ENCODE results near the gene HBG1. TPM values are rescaled to one million over a fixed set of nuclear protein-coding genes. Genes with fewer than 3 reads are reported as not detected.

HBG1 gene
- total and polyA plus RNA-seq, 5 donors, result not detected

- no peak overlapping the region for H3K27ac ChIP-seq (ENCODE audit: low read length)
- 78% methylated on average over 2 of the region's 2 CpGs for WGBS
- H3K27me3 ChIP-seq (ENCODE audit: control insufficient read depth, insufficient read depth), result no peaks in the 10 kb centered on the region
- H3K9me3 ChIP-seq (ENCODE audit: control insufficient read depth, low read length), result no peaks in the 10 kb centered on the region
- no peak overlapping the region for H3K4me3 ChIP-seq (ENCODE audit: low read length)
- DNase-seq, result no peak
- ATAC-seq, result no peak
- H3K4me1 ChIP-seq (ENCODE audit: control insufficient read depth, insufficient read depth, low read length), result no peaks in the 10 kb centered on the region
- intact Hi-C loops (cut with DNase I), result no loop called here
Measured at GRCh38 chr11:5245155-5245554, 4.5 kb downstream of the HBG1 start.

- no peaks in the 10 kb centered on the region for H3K9me3 ChIP-seq (ENCODE audit: control insufficient read depth, low read length)
Measured at GRCh38 chr11:5243816-5244180, 5.9 kb downstream of the HBG1 start.

GRCh38 chr11:5242933-5243815 is 6.5 kb downstream of the HBG1 start:
- Histone ChIP-seq H3K27ac (ENCODE audit: low read length) (no peak overlapping the region), H3K4me1 (ENCODE audit: control insufficient read depth, insufficient read depth, low read length) (no peaks in the 10 kb centered on the region), H3K4me3 (ENCODE audit: low read length) (no peak overlapping the region), H3K27me3 (ENCODE audit: control insufficient read depth, insufficient read depth) (no peaks in the 10 kb centered on the region), H3K9me3 (ENCODE audit: control insufficient read depth, low read length) (no peaks in the 10 kb centered on the region)
- WGBS, result 71% methylated on average over 7 of the region's 7 CpGs
- no peak for ATAC-seq
- intact Hi-C loops (cut with DNase I), result no loop called here
- no peak for DNase-seq

More at GRCh38 chr11:5243816-5244180, 5.9 kb downstream of the HBG1 start:
- ATAC-seq (no peak), DNase-seq (no peak)
- intact Hi-C loops (cut with DNase I), result no loop called here
- WGBS, result 81% methylated on average over 4 of the region's 4 CpGs
- Histone ChIP-seq H3K4me3 (ENCODE audit: low read length) (no peak overlapping the region), H3K27me3 (ENCODE audit: control insufficient read depth, insufficient read depth) (no peaks in the 10 kb centered on the region), H3K27ac (ENCODE audit: low read length) (no peak overlapping the region), H3K4me1 (ENCODE audit: control insufficient read depth, insufficient read depth, low read length) (no peaks in the 10 kb centered on the region)

GRCh38 chr11:5242208-5242607 is 7.4 kb downstream of the HBG1 start:
- no peak overlapping the region for H3K4me3 ChIP-seq (ENCODE audit: low read length)
- ATAC-seq (no peak), DNase-seq (no peak)
- intact Hi-C loops (cut with DNase I), result no loop called here
- no peaks in the 10 kb centered on the region for H3K27me3 ChIP-seq (ENCODE audit: control insufficient read depth, insufficient read depth)
- 53% methylated on average over 2 of the region's 2 CpGs for WGBS
- H3K4me1 ChIP-seq (ENCODE audit: control insufficient read depth, insufficient read depth, low read length), result no peaks in the 10 kb centered on the region
- H3K27ac ChIP-seq (ENCODE audit: low read length), result no peak overlapping the region
- H3K9me3 ChIP-seq (ENCODE audit: control insufficient read depth, low read length), result no peaks in the 10 kb centered on the region

GRCh38 chr11:5241458-5241857 is 8.2 kb downstream of the HBG1 start:
- no peak for ATAC-seq

GRCh38 chr11:5240458-5240857 is 9.2 kb downstream of the HBG1 start:
- DNase-seq (no peak), ATAC-seq (no peak)
- WGBS, result 67% methylated on average over 2 of the region's 2 CpGs
- Histone ChIP-seq H3K27me3 (ENCODE audit: control insufficient read depth, insufficient read depth) (no peaks in the 10 kb centered on the region), H3K4me3 (ENCODE audit: low read length) (no peak overlapping the region), H3K27ac (ENCODE audit: low read length) (no peak overlapping the region), H3K4me1 (ENCODE audit: control insufficient read depth, insufficient read depth, low read length) (no peaks in the 10 kb centered on the region), H3K9me3 (ENCODE audit: control insufficient read depth, low read length) (no peaks in the 10 kb centered on the region)
- intact Hi-C loops (cut with DNase I), result no loop called here

More at GRCh38 chr11:5241458-5241857, 8.2 kb downstream of the HBG1 start:
- Histone ChIP-seq H3K27ac (ENCODE audit: low read length) (no peak overlapping the region), H3K9me3 (ENCODE audit: control insufficient read depth, low read length) (no peaks in the 10 kb centered on the region), H3K4me3 (ENCODE audit: low read length) (no peak overlapping the region), H3K27me3 (ENCODE audit: control insufficient read depth, insufficient read depth) (no peaks in the 10 kb centered on the region), H3K4me1 (ENCODE audit: control insufficient read depth, insufficient read depth, low read length) (no peaks in the 10 kb centered on the region)
- intact Hi-C loops (cut with DNase I), result no loop called here
- WGBS, result 58% methylated on average over 3 of the region's 3 CpGs
- DNase-seq, result no peak

GRCh38 chr11:5240056-5240455 is 9.6 kb downstream of the HBG1 start:
- ATAC-seq, result no peak
- Histone ChIP-seq H3K27me3 (ENCODE audit: control insufficient read depth, insufficient read depth) (no peaks in the 10 kb centered on the region), H3K4me1 (ENCODE audit: control insufficient read depth, insufficient read depth, low read length) (no peaks in the 10 kb centered on the region), H3K9me3 (ENCODE audit: control insufficient read depth, low read length) (no peaks in the 10 kb centered on the region), H3K27ac (ENCODE audit: low read length) (no peak overlapping the region), H3K4me3 (ENCODE audit: low read length) (no peak overlapping the region)
- intact Hi-C loops (cut with DNase I), result no loop called here
- 79% methylated on average over 1 of the region's 1 CpG for WGBS
- no peak for DNase-seq

- Histone ChIP-seq H3K9me3 (ENCODE audit: control insufficient read depth, low read length) (no peaks in the 10 kb centered on the region), H3K4me1 (ENCODE audit: control insufficient read depth, insufficient read depth, low read length) (no peaks in the 10 kb centered on the region), H3K27ac (ENCODE audit: low read length) (no peak overlapping the region), H3K4me3 (ENCODE audit: low read length) (no peak overlapping the region), H3K27me3 (ENCODE audit: control insufficient read depth, insufficient read depth) (no peaks in the 10 kb centered on the region)
- DNase-seq (no peak), ATAC-seq (no peak)
- intact Hi-C loops (cut with DNase I), result no loop called here
Measured at GRCh38 chr11:5239046-5239445, 10.6 kb downstream of the HBG1 start.

- no peak overlapping the region for H3K4me3 ChIP-seq (ENCODE audit: low read length)
- intact Hi-C loops (cut with DNase I), result no loop called here
- WGBS, result 53% methylated on average over 2 of the region's 2 CpGs
- no peaks in the 10 kb centered on the region for H3K27me3 ChIP-seq (ENCODE audit: control insufficient read depth, insufficient read depth)
- H3K27ac ChIP-seq (ENCODE audit: low read length), result no peak overlapping the region
- DNase-seq (no peak), ATAC-seq (no peak)
- no peaks in the 10 kb centered on the region for H3K9me3 ChIP-seq (ENCODE audit: control insufficient read depth, low read length)
- no peaks in the 10 kb centered on the region for H3K4me1 ChIP-seq (ENCODE audit: control insufficient read depth, insufficient read depth, low read length)
Measured at GRCh38 chr11:5238486-5238885, 11.2 kb downstream of the HBG1 start.

- Histone ChIP-seq H3K4me3 (ENCODE audit: low read length) (no peak overlapping the region), H3K27ac (ENCODE audit: low read length) (no peak overlapping the region), H3K4me1 (ENCODE audit: control insufficient read depth, insufficient read depth, low read length) (no peaks in the 10 kb centered on the region), H3K9me3 (ENCODE audit: control insufficient read depth, low read length) (no peaks in the 10 kb centered on the region), H3K27me3 (ENCODE audit: control insufficient read depth, insufficient read depth) (no peaks in the 10 kb centered on the region)
- ATAC-seq, result no peak
- 92% methylated on average over 2 of the region's 2 CpGs for WGBS
- intact Hi-C loops (cut with DNase I), result no loop called here
- no peak for DNase-seq
Measured at GRCh38 chr11:5237420-5237819, 12.2 kb downstream of the HBG1 start.

GRCh38 chr11:5235364-5236095 is 14.1 kb downstream of the HBG1 start:
- H3K9me3 ChIP-seq (ENCODE audit: control insufficient read depth, low read length), result no peaks in the 10 kb centered on the region
- intact Hi-C loops (cut with DNase I), result no loop called here
- no peak overlapping the region for H3K27ac ChIP-seq (ENCODE audit: low read length)
- DNase-seq (no peak), ATAC-seq (no peak)
- H3K4me1 ChIP-seq (ENCODE audit: control insufficient read depth, insufficient read depth, low read length), result no peaks in the 10 kb centered on the region
- 84% methylated on average over 5 of the region's 5 CpGs for WGBS
- H3K4me3 ChIP-seq (ENCODE audit: low read length), result no peak overlapping the region
- no peaks in the 10 kb centered on the region for H3K27me3 ChIP-seq (ENCODE audit: control insufficient read depth, insufficient read depth)

Measured in right cardiac atrium (tissue), 5 donors.